Measurements from ENCODE around the gene OR7A5. TPM values are rescaled to one million over a fixed set of nuclear protein-coding genes. Genes with fewer than 3 reads are reported as not detected.

OR7A5 gene
- total RNA-seq, 1 experiment from 2014 or later = not detected

DNA sequence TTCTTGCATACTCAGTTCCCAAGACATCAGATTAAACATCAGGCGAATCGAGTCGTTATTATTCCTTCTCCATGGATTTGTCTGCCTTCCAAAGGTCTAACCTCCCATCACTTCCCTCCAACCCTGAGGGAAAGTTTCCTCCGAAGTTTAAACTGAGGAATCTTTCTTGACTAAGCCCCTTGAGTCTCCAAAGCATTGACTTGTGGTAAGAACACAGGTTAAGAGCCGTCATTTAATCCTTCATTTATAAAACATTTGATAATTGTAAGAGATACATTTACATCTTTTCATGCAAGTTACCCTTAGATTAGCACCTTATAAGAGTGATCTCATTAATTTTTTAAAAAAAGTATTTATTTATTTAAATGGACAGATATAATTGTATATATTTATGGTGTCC is 13.8 kb upstream of the OR7A5 start, which contains the start of gene OR7A10:
Gene OR7A10 (minus strand): TSS at position 101 of the 400 bp plus-strand sequence. CDS start 7,045 bp downstream, outside the sequence.
- H3K9ac ChIP-seq (ENCODE audit: extremely low read depth, insufficient read length, low read length) = no peak within 1 kb of the TSS
- H3K4ac ChIP-seq (ENCODE audit: low read depth, low read length) = no peak within 1 kb of the TSS
- H2AFZ ChIP-seq (ENCODE audit: low read length) = no peak within 1 kb of the TSS
- H4K91ac ChIP-seq (ENCODE audit: insufficient read length, low read depth, low read length) = no peak within 1 kb of the TSS
- no peak within 1 kb of the TSS for H3K27ac Mint-ChIP-seq
- H3K9me3 ChIP-seq (ENCODE audit: control insufficient read depth, low read depth, low read length) = peaks cover 6% of the 10 kb centered on the region
- H3K79me2 ChIP-seq (ENCODE audit: insufficient read depth, low read length) = 0 out of 2 replicates have a peak, but pooled peaks cover 1% of the 10 kb centered on the region
- H2AK5ac ChIP-seq (ENCODE audit: insufficient read length, low read length) = no peak within 1 kb of the TSS
- H3K4me3 Mint-ChIP-seq = no peak within 1 kb of the TSS
- no peak within 1 kb of the TSS for H3K18ac ChIP-seq (ENCODE audit: insufficient read length, low read depth, low read length)
- no peaks in the 10 kb centered on the region for H4K20me1 ChIP-seq (ENCODE audit: control insufficient read depth, insufficient read depth, insufficient read length)
- no peak within 1 kb of the TSS for H2BK20ac ChIP-seq (ENCODE audit: low read depth, low read length, poor library complexity, severe bottlenecking)
- H3K36me3 Mint-ChIP-seq (ENCODE audit: insufficient read depth in 1 of 3, low read depth in 3 of 3) = peaks cover 3 to 33% (median 4%) of the 10 kb centered on the region in 3 experiments; a peak in 5 of 7 replicates
- no peak within 1 kb of the TSS for H3T11ph ChIP-seq (ENCODE audit: low read length)
- no peak within 1 kb of the TSS for H3K27ac ChIP-seq (ENCODE audit: insufficient read length, low read depth, low read length)
- H2BK120ac ChIP-seq (ENCODE audit: low read depth, low read length, poor library complexity, severe bottlenecking) = no peak within 1 kb of the TSS
- no peak within 1 kb of the TSS for H3K56ac ChIP-seq (ENCODE audit: insufficient read length, low read depth, low read length)
- no peak for DNase-seq
- H3K9me3 Mint-ChIP-seq = peaks cover 45 to 86% of the 10 kb centered on the region in 2 experiments
- WGBS (ENCODE audit: extremely low coverage, insufficient read length, low lambda C conversion rate) = no CpG with 5 or more reads among the region's 5 CpGs
- no peak within 1 kb of the TSS for H2BK15ac ChIP-seq (ENCODE audit: low read depth, low read length)
- no peaks in the 10 kb centered on the region for H3K4me1 Mint-ChIP-seq
- H3K27me3 ChIP-seq (ENCODE audit: insufficient read depth, low read length) = no peaks in the 10 kb centered on the region
- no peak within 1 kb of the TSS for H4K8ac ChIP-seq (replicated peaks; ENCODE audit: insufficient read length, low read depth, low read length)
- no peak within 1 kb of the TSS for H4K5ac ChIP-seq (ENCODE audit: insufficient read length, low read depth, low read length)
- H3K79me1 ChIP-seq (ENCODE audit: insufficient read depth, low read depth, low read length, poor library complexity, severe bottlenecking) = no peaks in the 10 kb centered on the region
- TF ChIP-seq, protein P1, sequence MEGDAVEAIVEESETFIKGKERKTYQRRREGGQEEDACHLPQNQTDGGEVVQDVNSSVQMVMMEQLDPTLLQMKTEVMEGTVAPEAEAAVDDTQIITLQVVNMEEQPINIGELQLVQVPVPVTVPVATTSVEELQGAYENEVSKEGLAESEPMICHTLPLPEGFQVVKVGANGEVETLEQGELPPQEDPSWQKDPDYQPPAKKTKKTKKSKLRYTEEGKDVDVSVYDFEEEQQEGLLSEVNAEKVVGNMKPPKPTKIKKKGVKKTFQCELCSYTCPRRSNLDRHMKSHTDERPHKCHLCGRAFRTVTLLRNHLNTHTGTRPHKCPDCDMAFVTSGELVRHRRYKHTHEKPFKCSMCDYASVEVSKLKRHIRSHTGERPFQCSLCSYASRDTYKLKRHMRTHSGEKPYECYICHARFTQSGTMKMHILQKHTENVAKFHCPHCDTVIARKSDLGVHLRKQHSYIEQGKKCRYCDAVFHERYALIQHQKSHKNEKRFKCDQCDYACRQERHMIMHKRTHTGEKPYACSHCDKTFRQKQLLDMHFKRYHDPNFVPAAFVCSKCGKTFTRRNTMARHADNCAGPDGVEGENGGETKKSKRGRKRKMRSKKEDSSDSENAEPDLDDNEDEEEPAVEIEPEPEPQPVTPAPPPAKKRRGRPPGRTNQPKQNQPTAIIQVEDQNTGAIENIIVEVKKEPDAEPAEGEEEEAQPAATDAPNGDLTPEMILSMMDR (conservative IDR thresholded peaks at IDR 0.05) = no peak
- no peaks in the 10 kb centered on the region; the same call in 1 of the 2 replicates for H3K27me3 Mint-ChIP-seq (ENCODE audit: low read depth)
- H2BK5ac ChIP-seq (ENCODE audit: insufficient read length, low read length) = no peak within 1 kb of the TSS
- H2BK12ac ChIP-seq (ENCODE audit: insufficient read length, low read depth, low read length) = no peak within 1 kb of the TSS
- no peaks in the 10 kb centered on the region for H3K4me1 ChIP-seq (ENCODE audit: insufficient read depth, low read length)
- H3K14ac ChIP-seq (ENCODE audit: insufficient read depth, low read length) = no peak within 1 kb of the TSS
- no peaks in the 10 kb centered on the region for H3K23me2 ChIP-seq (ENCODE audit: insufficient read length, low read depth, low read length, poor library complexity, severe bottlenecking)
- no peak within 1 kb of the TSS for H3K4me2 ChIP-seq (ENCODE audit: insufficient read depth, insufficient read length, low read length)
- no peak within 1 kb of the TSS for H3K23ac ChIP-seq (ENCODE audit: insufficient read length, low read depth, low read length)

All from H9 (cell line).